Spinal cord (tissue), 10 donors: ENCODE results near the gene CCDC88C. TPM values are rescaled to one million over a fixed set of nuclear protein-coding genes. Genes with fewer than 3 reads are reported as not detected.
A peak's percentile ranks its signal among the peaks of the same experiment; 100 is the strongest.

ENCODE experiments used
- DNase-seq, 6 donors: peaks; one replicate each; pipeline versions ENCODE4 v3.0.0 to v3.0.0-alpha.2; 2013 to 2015; ENCODE audit warnings: low spot score in 6 of 6, low read depth in 4 of 6
- H3K27ac ChIP-seq: one replicate; pipeline ENCODE4 v1.5.1; 2013; ENCODE audit warnings: low read depth, low read length, control low read depth
- H3K27me3 ChIP-seq: one replicate; pipeline ENCODE4 v1.6.1; 2013; ENCODE audit warnings: low read length; ENCODE audit not compliant: control insufficient read depth, insufficient read depth
- H3K36me3 ChIP-seq: one replicate; pipeline ENCODE4 v1.6.1; 2013; ENCODE audit warnings: low read length; ENCODE audit not compliant: control insufficient read depth, insufficient read depth
- H3K4me1 ChIP-seq: one replicate; pipeline ENCODE4 v1.6.1; 2013; ENCODE audit warnings: low read length; ENCODE audit not compliant: control insufficient read depth, insufficient read depth
- H3K4me3 ChIP-seq: one replicate; pipeline ENCODE4 v1.5.1; 2013; ENCODE audit warnings: low read depth, low read length, control low read depth
- H3K9me3 ChIP-seq: one replicate; pipeline ENCODE4 v1.6.1; 2013; ENCODE audit warnings: low read length; ENCODE audit not compliant: control insufficient read depth, insufficient read depth
- WGBS: methylation state at CpG from one replicate; pipeline ENCODE4 v1.1.5; 2013; ENCODE audit warnings: missing lambda C conversion rate; ENCODE audit not compliant: insufficient coverage; 5-methylcytosine and 5-hydroxymethylcytosine counted together
- polyA plus RNA-seq, 2 donors: library from polyadenylated mRNA; unstranded; fragments of 120-200 nt; gene quantifications; one replicate each; pipeline ENCODE4 v1.2.1, GENCODE V29; 2013; ENCODE audit not compliant: insufficient read length in 2 of 2
- total RNA-seq, 2 donors: library from RNA; depleted of rRNA in 1 of 2; stranded (reverse); fragments of 120-200 nt in 1 of 2; fragments of >200 nt in 1 of 2; gene quantifications; one replicate each; pipeline versions ENCODE4 v1.2.3 to v1.2.4, GENCODE V29; 2013 to 2014
- donor health status: healthy.

Gene CCDC88C
- total and polyA plus RNA-seq, 4 donors: 8.8 to 22.6 (median 19.9) TPM

DNA sequence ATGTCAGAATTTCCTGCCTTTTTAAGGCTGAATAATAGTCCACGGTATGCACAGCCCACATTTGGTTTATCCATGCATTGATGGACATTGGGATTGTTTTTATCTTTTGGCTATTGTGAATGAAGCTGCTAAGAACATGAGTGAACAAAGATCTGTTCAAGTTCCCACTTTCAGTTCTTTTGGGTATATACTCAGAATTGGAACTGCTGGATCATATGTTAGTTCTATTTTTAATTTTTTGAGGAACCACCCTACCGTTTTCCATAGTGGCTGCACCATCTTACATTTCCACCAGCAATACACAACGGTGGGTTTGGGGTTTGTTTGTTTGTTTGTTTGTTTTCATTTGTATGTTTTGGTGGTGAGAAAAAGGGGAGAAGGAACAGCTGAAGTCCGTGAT lies 179.5 kb downstream of the CCDC88C start:
- 92% methylated on average over 2 of the region's 4 CpGs for WGBS
- H3K36me3 ChIP-seq: peaks cover 17% of the 10 kb centered on the region
- no peaks in the 10 kb centered on the region for H3K9me3 ChIP-seq

DNA sequence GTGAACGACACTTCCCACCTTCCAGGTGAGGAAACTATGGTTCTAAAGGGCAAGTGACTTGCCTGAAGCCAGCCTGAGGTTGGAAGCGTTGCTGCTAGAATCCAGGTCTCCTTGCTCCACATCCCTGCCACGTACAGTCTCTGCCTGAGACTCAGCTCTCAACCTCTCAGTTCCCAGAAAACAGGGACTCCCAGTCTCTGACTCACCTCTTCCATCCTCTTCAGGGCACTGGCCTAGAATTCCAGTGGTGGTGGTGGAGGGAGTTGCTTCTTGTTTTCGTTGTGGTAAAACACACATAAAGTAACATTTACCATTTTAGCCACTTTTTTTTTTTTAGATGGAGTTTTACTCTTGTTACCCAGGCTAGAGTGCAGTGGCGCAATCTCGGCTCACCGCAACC lies 180.4 kb downstream of the CCDC88C start:
- Histone ChIP-seq H3K9me3 (no peaks in the 10 kb centered on the region), H3K4me1 (no peaks in the 10 kb centered on the region), H3K4me3 (no peak overlapping the region), H3K27ac (no peak overlapping the region), H3K36me3 (peaks cover 19% of the 10 kb centered on the region), H3K27me3 (no peaks in the 10 kb centered on the region)
- DNase-seq: no peak
- WGBS: no CpG with 5 or more reads among the region's 7 CpGs

More for the DNA sequence above, 179.5 kb downstream of the CCDC88C start:
- H3K4me1 ChIP-seq: no peaks in the 10 kb centered on the region
- no peak overlapping the region for H3K4me3 ChIP-seq
- no peak for DNase-seq
- H3K27me3 ChIP-seq: no peaks in the 10 kb centered on the region
- no peak overlapping the region for H3K27ac ChIP-seq

DNA sequence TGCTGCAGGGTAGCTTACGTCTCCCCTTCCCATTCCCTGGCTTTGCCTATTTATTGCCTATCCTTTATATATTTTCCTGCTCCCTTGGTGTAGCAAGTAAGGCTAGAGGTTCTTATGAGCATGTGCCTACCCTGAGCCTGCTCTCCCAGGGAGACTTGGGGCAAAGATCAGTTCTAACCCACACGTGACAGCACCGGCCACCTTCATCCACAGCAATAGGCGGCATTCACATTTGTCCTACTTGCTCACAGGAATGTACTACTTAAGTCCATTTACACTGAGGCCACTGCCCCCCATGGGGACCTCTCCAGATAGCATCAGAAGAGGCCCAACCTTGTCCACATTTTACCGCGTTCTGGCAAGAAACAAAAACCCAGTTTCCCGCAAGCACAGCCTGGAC lies 181.8 kb downstream of the CCDC88C start:
- Histone ChIP-seq H3K27ac (no peak overlapping the region), H3K36me3 (peaks cover 19% of the 10 kb centered on the region), H3K27me3 (no peaks in the 10 kb centered on the region), H3K4me1 (no peaks in the 10 kb centered on the region), H3K4me3 (no peak overlapping the region), H3K9me3 (no peaks in the 10 kb centered on the region)
- WGBS: 90% methylated on average over 6 of the region's 7 CpGs
- DNase-seq: no peak

DNA sequence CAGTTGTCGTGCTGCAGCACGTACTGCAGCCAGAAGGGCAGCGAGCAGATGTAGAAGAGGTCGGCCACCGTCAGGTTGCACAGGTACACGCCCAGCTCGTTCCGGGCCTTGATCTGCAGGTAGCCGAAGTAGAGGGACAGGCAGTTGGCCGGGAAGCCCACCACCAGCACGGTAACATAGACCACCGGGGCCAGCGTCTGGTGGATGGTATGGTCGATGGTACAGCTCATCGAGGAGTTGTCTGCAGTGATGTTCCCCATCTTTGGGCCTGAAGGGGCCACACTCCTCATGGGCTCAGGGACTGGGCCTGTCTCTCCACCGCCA lies 182.9 kb downstream of the CCDC88C start:
- no peak overlapping the region for H3K4me3 ChIP-seq
- H3K4me1 ChIP-seq: no peaks in the 10 kb centered on the region
- H3K9me3 ChIP-seq: no peaks in the 10 kb centered on the region
- no peak for DNase-seq
- peaks cover 19% of the 10 kb centered on the region for H3K36me3 ChIP-seq
- over 99% methylated on average over 16 of the region's 16 CpGs for WGBS
- no peaks in the 10 kb centered on the region for H3K27me3 ChIP-seq
- no peak overlapping the region for H3K27ac ChIP-seq

DNA sequence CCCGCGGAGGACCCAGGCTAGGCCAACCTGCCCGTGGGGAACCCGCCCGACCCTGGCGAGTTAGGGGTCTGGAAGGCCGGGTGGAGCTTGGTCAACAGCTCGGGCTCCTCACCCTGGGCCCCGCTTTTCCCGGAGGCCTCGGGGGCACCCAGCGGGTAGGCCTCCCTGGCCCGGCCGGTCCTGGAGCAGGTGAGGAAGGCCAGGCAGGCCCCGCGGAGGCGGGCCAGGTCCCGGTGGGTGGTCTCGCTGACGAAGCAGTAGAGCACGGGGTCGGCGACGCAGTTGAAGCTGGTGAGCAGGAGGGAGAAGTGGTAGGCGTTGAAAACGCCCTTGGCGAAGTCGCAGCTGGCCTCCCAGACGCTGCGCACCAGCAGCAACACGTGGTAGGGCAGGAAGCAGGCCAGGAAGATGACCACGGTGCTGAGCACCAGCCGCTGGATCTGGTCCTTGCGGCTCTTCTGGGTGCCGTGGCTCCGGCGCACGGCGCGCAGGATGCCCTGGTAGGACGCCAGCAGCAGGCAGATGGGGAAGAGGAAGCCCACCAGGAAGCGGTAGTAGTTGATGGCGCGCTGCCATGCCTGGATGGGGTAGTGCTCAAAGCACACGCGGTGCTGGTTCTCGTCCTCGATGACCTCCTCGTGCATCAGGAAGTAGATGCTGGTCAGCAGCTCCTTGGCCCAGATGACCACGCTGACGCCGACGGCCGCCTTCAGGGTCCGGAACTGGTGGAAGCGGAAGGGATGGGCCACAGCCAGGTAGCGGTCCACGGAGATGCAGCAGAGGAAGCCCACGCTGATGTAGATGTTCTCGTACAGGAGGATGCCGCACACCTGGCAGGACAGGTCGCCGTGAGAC lies 183.5 kb downstream of the CCDC88C start:
- Histone ChIP-seq H3K36me3 (peaks cover 19% of the 10 kb centered on the region), H3K4me3 (no peak overlapping the region), H3K9me3 (no peaks in the 10 kb centered on the region), H3K27ac (no peak overlapping the region), H3K27me3 (no peaks in the 10 kb centered on the region), H3K4me1 (no peaks in the 10 kb centered on the region)
- WGBS: 94% methylated on average over 63 of the region's 63 CpGs
- no peak for DNase-seq

DNA sequence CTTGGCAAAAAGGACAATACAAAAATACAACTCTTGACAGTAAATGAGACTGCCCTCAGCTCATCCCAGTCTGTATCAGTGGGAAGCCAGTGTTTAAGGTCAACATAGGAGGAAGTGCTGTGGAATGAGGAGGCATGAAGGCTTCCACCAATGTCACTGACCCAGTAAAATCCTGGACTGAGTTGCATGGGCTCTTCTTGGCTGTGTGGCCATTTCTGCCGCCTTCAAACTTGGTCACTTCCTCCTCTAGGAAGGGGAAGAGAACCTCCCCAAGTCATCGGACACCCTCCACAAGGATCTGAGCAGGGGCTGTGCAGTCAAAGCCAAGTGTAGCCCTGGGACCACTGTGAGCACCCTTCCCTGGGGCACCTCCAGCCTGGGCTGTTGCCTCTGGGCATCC lies 185.0 kb downstream of the CCDC88C start:
- Histone ChIP-seq H3K27ac (no peak overlapping the region), H3K27me3 (no peaks in the 10 kb centered on the region), H3K9me3 (no peaks in the 10 kb centered on the region), H3K4me1 (no peaks in the 10 kb centered on the region), H3K4me3 (no peak overlapping the region), H3K36me3 (peaks cover 27% of the 10 kb centered on the region)
- WGBS: 96% methylated on average over 2 of the region's 2 CpGs
- no peak for DNase-seq

DNA sequence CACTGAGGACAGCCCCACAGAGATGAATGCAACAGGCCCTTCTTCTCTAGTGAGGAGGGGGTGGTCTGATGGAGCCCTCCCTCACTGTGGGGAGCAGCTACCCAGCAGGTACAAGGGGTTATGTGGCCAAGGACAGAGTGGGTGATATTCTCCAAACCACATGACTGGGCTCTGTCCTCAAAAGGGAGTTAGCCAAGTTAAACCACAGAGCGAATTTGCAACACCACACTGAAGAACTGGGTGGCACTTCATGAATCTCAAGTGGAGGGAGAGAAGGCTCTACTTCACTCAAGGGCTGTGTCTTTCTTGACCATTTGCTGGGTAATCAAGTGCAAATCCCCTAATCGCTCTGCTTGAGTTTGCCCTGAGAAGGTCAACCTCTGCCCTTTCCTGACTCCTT lies 185.6 kb downstream of the CCDC88C start:
- Histone ChIP-seq H3K36me3 (peaks cover 27% of the 10 kb centered on the region), H3K27ac (no peak overlapping the region), H3K4me1 (no peaks in the 10 kb centered on the region), H3K9me3 (no peaks in the 10 kb centered on the region), H3K4me3 (no peak overlapping the region), H3K27me3 (no peaks in the 10 kb centered on the region)
- no peak for DNase-seq
- 93% methylated on average over 2 of the region's 2 CpGs for WGBS

DNA sequence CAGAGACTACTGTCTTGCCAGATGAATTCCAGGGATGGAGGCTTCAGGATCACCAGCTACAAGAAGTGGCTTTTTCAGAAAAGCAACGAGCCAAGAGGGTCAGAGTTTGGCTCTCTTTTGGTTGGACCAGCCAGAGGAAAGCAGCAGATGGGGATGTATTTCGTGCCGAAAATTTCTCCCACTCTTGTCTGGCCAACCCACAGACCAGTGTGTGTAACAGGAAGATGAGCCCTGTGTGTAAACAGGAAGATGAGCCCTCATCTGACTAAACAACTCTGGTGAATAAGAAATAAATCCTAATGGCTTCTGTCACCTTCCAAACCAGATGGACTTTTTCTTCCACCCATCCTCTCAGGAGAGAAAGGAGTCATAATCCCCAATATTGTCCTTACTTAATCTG lies 186.2 kb downstream of the CCDC88C start:
- H3K4me3 ChIP-seq: no peak overlapping the region
- no peaks in the 10 kb centered on the region for H3K27me3 ChIP-seq
- DNase-seq: no peak
- H3K27ac ChIP-seq: no peak overlapping the region
- H3K4me1 ChIP-seq: no peaks in the 10 kb centered on the region
- no peaks in the 10 kb centered on the region for H3K9me3 ChIP-seq
- no CpG with 5 or more reads among the region's 3 CpGs for WGBS
- peaks cover 27% of the 10 kb centered on the region for H3K36me3 ChIP-seq

DNA sequence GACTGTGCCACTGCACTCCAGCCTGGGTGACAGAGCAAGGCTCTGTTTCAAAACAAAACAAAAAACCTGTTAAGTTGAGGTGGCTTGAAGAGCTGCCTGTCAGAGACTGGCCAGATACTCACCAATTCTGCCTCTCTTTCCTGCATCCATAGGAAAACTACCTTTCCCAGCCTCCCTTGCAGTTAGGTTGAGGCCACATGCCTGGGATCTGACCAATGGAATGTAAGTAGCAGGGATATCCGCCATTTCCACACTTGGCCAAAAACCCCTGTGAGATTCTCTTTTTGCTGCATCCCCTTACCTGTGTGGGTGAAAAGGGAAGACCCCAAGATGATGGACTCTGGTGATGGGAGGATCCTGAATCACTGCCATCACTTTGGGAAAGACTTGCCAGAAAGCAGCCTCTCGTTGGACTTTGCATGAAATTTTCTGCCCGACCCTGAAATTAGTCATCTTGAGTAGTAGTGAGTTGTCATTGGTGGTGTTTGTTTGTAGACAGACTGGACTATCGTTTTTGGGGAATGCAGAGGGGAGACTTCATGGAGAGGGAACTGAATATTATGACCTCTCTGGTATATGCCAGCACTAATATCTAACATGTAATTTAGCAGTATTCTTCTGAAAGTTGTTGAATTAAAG lies 187.1 kb downstream of the CCDC88C start:
- Histone ChIP-seq H3K4me3 (no peak overlapping the region), H3K27me3 (no peaks in the 10 kb centered on the region), H3K36me3 (peaks cover 27% of the 10 kb centered on the region), H3K27ac (no peak overlapping the region), H3K9me3 (no peaks in the 10 kb centered on the region), H3K4me1 (no peaks in the 10 kb centered on the region)
- 93% methylated on average over 3 of the region's 4 CpGs for WGBS
- peak in 1 of 6 donors; percentile 37 for DNase-seq

DNA sequence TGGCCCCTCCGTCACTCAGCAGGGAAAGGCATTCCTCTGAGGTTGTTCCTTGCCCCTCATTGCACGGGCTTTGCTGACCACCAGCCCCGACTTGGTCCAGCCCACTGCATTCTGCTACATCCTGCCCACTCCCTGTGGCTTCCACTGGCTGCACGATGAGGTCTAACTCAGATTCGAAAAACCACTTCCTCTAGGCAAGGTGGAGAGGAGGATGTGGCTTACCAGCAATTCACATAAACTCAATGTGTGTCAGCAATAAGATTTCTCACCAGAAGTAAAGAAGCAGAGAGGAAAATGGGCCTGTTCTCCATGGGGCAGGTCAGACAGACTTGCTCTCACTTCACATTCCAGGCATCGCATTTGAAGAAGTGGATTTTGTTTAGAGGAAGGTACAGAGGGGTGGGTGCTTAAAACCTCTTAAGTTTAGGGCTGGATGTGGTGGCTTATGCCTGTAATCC lies 187.8 kb downstream of the CCDC88C start:
- no peak overlapping the region for H3K27ac ChIP-seq

More for the DNA sequence above, 187.8 kb downstream of the CCDC88C start:
- Histone ChIP-seq H3K9me3 (no peaks in the 10 kb centered on the region), H3K4me1 (no peaks in the 10 kb centered on the region), H3K36me3 (peaks cover 27% of the 10 kb centered on the region), H3K27me3 (no peaks in the 10 kb centered on the region), H3K4me3 (no peak overlapping the region)
- no peak for DNase-seq
- 97% methylated on average over 3 of the region's 6 CpGs for WGBS
